Medulla oblongata (tissue), 1 donor: ENCODE measurements around the gene CAMTA2.

ENCODE experiments used
- DNase-seq: peaks from one replicate; pipeline ENCODE4 v3.0.0-alpha.2; 2015; ENCODE audit errors: extremely low spot score

Gene CAMTA2

GRCh38 chr17:4948166-4948930, 39.1 kb downstream of the CAMTA2 start, which contains the start of gene PFN1:
Gene PFN1, minus strand, starts transcription at chr17:4948530. Its CDS starts 136 bp downstream, at chr17:4948394.
- DNase-seq: peak; percentile 89

GRCh38 chr17:4947411-4948165, 39.9 kb downstream of the CAMTA2 start:
- DNase-seq: peak; percentile 39

- DNase-seq: no peak
These were observed 40.5 kb downstream of the CAMTA2 start for GRCh38 chr17:4947010-4947410.

GRCh38 chr17:4946312-4946976, 41.0 kb downstream of the CAMTA2 start:
- no peak for DNase-seq

GRCh38 chr17:4945944-4946280, 41.6 kb downstream of the CAMTA2 start:
- DNase-seq: no peak

GRCh38 chr17:4945176-4945943, 42.1 kb downstream of the CAMTA2 start:
- no peak for DNase-seq

GRCh38 chr17:4944554-4945175, 42.8 kb downstream of the CAMTA2 start:
- no peak for DNase-seq

GRCh38 chr17:4944163-4944553, 43.3 kb downstream of the CAMTA2 start:
- no peak for DNase-seq

GRCh38 chr17:4942760-4943508, 44.5 kb downstream of the CAMTA2 start:
- DNase-seq: no peak

GRCh38 chr17:4941319-4941610, 46.2 kb downstream of the CAMTA2 start:
- DNase-seq: no peak

- DNase-seq: no peak
These were observed 46.7 kb downstream of the CAMTA2 start for GRCh38 chr17:4940555-4941318.

GRCh38 chr17:4939796-4940554, 47.5 kb downstream of the CAMTA2 start, which contains the start of the genes RNF167 and SLC25A11:
Gene RNF167, plus strand, starts transcription at chr17:4940268. Its CDS starts 642 bp downstream, at chr17:4940910.
Gene SLC25A11, minus strand, starts transcription at chr17:4940046. Its CDS starts 136 bp downstream, at chr17:4939910.
- peak; percentile 99 for DNase-seq

GRCh38 chr17:4939546-4939795, 48.0 kb downstream of the CAMTA2 start:
- DNase-seq: no peak

- no peak for DNase-seq
These were observed 48.6 kb downstream of the CAMTA2 start for GRCh38 chr17:4938688-4939545.

- no peak for DNase-seq
These were observed 49.4 kb downstream of the CAMTA2 start for GRCh38 chr17:4938069-4938491.

GRCh38 chr17:4937553-4937952, 49.9 kb downstream of the CAMTA2 start:
- DNase-seq: no peak

GRCh38 chr17:4936436-4936835, 51.0 kb downstream of the CAMTA2 start:
- DNase-seq: no peak

GRCh38 chr17:4935650-4936049, 51.8 kb downstream of the CAMTA2 start:
- DNase-seq: no peak
